Fibroblast of the aortic adventitia (primary cell): ENCODE results near the gene GNS. TPM values are rescaled to one million over a fixed set of nuclear protein-coding genes. Genes with fewer than 3 reads are reported as not detected.

Experiments
- DNase-seq: peaks from one replicate; pipeline ENCODE4 v3.0.0-alpha.2; 2010; ENCODE audit warnings: low read depth
- H3K4me3 ChIP-seq: 2 replicates; pipeline ENCODE4 v1.5.1; 2011; ENCODE audit warnings: low read depth, mild to moderate bottlenecking, control low read depth, low read length, moderate library complexity
- total RNA-seq: library from RNA; depleted of rRNA; stranded (reverse); fragments of >200 nt; gene quantifications from 2 replicates; pipeline ENCODE4 v1.2.3, GENCODE V29; 2012; ENCODE audit warnings: low replicate concordance
- TF ChIP-seq, protein P1 (sequence below): IDR thresholded peaks from 2 replicates; pipeline ENCODE4 v1.5.1; 2011; ENCODE audit warnings: mild to moderate bottlenecking, low read length, control low read depth, inconsistent platforms; ENCODE audit not compliant: insufficient read depth

Gene GNS
- total RNA-seq, 1 donor: 162 TPM

DNA sequence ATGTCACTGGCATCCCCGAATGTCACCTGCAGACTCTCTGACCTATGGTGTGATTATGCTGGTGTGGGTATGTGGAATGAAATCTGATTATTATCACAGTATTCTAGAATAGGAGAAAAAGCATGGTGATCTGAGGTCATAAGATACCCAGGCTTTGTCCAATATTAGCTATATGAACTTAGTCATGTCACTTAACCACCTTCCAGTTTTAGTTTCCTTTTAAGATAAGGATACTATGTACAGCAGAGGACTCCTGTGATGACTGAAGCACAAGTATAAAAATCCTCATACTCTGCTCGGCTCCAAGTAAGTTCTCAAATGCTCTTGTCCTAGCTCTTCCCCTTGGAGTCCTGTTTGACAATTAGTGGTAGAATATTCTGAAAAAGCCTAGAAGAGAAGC is 2.8 kb downstream of the GNS start:
- DNase-seq: no peak
- H3K4me3 ChIP-seq: no peak overlapping the region
- TF ChIP-seq, protein P1, sequence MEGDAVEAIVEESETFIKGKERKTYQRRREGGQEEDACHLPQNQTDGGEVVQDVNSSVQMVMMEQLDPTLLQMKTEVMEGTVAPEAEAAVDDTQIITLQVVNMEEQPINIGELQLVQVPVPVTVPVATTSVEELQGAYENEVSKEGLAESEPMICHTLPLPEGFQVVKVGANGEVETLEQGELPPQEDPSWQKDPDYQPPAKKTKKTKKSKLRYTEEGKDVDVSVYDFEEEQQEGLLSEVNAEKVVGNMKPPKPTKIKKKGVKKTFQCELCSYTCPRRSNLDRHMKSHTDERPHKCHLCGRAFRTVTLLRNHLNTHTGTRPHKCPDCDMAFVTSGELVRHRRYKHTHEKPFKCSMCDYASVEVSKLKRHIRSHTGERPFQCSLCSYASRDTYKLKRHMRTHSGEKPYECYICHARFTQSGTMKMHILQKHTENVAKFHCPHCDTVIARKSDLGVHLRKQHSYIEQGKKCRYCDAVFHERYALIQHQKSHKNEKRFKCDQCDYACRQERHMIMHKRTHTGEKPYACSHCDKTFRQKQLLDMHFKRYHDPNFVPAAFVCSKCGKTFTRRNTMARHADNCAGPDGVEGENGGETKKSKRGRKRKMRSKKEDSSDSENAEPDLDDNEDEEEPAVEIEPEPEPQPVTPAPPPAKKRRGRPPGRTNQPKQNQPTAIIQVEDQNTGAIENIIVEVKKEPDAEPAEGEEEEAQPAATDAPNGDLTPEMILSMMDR: no peak

DNA sequence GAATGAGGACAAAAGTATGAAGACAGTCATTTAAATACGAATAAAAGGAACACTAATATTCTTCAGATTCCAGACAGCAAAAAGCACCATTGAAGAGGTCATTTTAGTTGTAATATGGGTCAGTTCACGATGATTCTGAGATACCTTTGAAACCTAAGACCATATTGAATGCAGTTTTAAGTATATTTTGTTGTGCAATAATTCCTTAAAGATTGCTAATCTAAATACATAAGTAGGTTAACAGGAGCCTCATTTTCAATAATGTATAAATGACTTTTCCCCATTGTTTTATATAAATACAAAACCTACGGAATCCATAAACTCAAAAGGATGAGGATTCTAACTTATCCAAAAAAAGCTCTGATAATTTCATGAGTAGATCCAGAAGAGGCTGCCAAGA is 5.8 kb downstream of the GNS start:
- TF ChIP-seq, protein P1: no peak
- DNase-seq: no peak
- H3K4me3 ChIP-seq: no peak overlapping the region

DNA sequence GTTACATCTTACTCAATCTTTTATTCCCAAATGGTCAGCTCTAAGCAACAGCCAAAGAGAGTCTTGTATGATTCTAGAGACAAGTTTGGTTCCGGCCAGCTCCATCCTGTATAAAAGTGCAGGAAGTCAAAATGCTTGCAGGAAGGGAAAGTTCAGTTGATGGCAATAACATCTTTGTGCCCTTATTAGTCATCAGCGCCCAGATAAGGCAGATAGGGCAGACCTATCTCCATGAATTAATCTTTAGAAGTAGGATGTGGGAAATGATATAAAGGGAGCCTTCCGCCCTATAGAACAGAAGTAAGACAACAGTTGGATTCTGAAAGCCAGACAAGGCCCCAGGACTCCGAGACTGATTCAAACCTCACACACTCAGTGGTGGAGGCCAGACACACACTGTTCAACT is 6.4 kb downstream of the GNS start:
- H3K4me3 ChIP-seq: no peak overlapping the region
- DNase-seq: peak; percentile 39
- TF ChIP-seq, protein P1: no peak

DNA sequence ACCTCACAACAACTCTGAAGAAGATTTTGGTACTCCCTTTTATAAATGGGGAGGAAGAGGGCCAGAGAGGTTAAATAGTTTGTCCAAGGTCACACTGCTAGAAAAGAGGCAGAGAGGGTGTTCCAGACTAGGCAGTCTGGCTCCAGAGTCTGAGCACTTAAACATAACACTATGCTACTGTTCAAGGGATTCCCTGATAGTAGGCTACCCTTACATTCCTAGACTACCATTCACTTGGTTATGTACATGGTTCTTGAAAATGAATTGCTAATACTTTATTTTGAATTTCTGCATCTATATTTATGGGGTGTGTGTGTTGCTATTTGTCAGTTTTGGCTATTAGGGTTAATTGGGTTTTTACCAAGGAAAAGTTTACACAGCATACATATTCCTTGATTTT is 7.2 kb downstream of the GNS start:
- no peak overlapping the region for H3K4me3 ChIP-seq
- no peak for DNase-seq

DNA sequence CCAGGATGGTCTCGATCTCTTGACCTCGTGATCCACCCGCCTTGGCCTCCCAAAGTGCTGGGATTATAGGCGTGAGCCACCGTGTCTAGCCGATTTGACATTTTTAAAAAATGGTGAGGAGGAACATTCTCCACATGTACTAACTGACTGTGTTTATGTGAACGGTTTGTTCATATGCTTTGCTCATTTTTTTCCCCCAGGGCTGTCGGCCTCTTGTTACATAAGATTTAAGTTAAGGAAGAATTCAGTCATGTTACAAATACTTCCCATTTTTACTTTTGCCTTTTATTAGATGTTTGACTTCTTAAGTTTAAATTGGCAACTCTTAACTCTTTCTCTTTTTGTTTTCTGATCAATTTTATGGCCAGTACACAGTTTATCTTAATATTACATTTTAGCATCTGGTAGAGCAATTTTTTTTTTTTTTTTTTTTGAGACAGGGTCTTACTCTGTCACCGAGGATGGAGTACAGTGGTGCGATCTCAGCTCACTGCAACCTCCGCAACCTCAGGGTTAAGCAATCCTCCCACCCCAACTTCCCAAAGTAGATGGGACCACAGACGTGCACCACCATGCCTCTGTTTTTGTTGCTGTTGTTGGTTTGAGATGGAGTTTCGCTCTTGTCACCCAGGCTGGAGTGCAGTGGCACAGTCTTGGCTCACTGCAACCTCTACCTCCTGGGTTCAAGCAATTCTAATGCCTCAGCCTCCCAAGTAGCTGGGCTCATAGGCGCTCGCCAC is 9.6 kb downstream of the GNS start:
- no peak for DNase-seq
- TF ChIP-seq, protein P1: no peak
- H3K4me3 ChIP-seq: no peak overlapping the region

More for the DNA sequence above, 7.2 kb downstream of the GNS start:
- TF ChIP-seq, protein P1: no peak

DNA sequence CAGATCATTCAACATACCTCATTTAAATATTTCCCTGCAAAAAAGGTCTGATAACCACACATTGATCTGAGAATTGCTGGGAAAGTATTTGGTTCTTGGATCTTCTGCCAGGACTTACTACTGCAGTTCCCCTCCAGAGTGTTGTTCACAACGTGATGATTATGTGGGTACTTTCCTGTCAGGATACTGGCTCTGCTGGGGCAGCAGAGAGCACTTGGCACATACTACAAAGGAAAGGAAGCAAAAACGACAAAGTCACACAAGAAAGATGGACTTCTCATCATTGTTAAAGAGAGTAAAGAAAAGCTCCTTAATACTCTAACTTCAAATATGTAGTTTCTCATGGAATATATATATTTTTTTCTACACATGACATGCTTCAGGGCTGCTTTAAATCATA is 11.5 kb downstream of the GNS start:
- no peak overlapping the region for H3K4me3 ChIP-seq
- TF ChIP-seq, protein P1: no peak
- DNase-seq: no peak

DNA sequence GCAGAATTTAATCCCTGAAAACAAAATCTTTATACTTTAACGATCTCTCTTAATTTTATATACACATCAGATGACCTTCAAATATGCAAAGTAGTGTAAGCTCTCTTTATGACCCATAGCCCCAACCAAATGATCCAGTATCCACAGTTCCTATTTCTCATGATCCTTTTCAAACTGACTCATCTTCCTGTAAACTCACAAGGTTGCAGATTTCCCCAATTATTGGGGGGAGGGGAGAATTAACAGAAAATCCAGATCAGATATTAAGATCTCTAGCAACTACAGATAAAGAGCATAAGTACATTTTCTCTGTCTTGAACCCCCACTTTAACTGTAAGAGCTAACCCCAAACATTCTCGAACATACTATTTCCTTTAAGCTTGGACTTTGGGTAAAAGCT is 12.5 kb downstream of the GNS start:
- TF ChIP-seq, protein P1: no peak
- no peak overlapping the region for H3K4me3 ChIP-seq
- DNase-seq: peak; percentile 14
